ENCODE data around the gene AHNAK.
"Not testable (repeated sequence)": the region's sequence is repeated elsewhere in the genome, so short reads cannot be mapped to it uniquely, and the experiment has no call there.

The AHNAK gene

GRCh38 chr11:62566247-62566646 lies 19.6 kb upstream of the AHNAK start:
- ATAC-seq, result no peak
- TF ChIP-seq CREB5 (CRISPR knock-in tag; IDR thresholded peaks at IDR 0.05; ENCODE audit: low read depth) (no peak), ZC3H10 (CRISPR knock-in tag; IDR thresholded peaks at IDR 0.05) (no peak), TOX (CRISPR knock-in tag; IDR thresholded peaks at IDR 0.05; ENCODE audit: borderline replicate concordance) (no peak), GLIS3 (CRISPR knock-in tag; IDR thresholded peaks at IDR 0.05) (no peak), ZNF565 (CRISPR knock-in tag; conservative IDR thresholded peaks at IDR 0.05; ENCODE audit: low read depth) (no peak), OSR1 (CRISPR knock-in tag; IDR thresholded peaks at IDR 0.05) (no peak), ZFP3 (CRISPR knock-in tag; IDR thresholded peaks at IDR 0.05) (no peak), SNAI2 (CRISPR knock-in tag; IDR thresholded peaks at IDR 0.05) (no peak), CSDC2 (CRISPR knock-in tag; IDR thresholded peaks at IDR 0.05) (no peak), CSRNP3 (CRISPR knock-in tag; IDR thresholded peaks at IDR 0.05) (no peak), POU6F1 (CRISPR knock-in tag; IDR thresholded peaks at IDR 0.05; ENCODE audit: borderline replicate concordance, low read depth) (no peak), ARNTL (CRISPR knock-in tag; IDR thresholded peaks at IDR 0.05; ENCODE audit: borderline replicate concordance, low read depth) (no peak), ZNF8 (CRISPR knock-in tag; IDR thresholded peaks at IDR 0.05) (no peak), ZFP30 (CRISPR knock-in tag; IDR thresholded peaks at IDR 0.05) (no peak), ZNF70 (CRISPR knock-in tag; IDR thresholded peaks at IDR 0.05) (no peak), BACH2 (CRISPR knock-in tag; IDR thresholded peaks at IDR 0.05; ENCODE audit: borderline replicate concordance) (no peak)

GRCh38 chr11:62565100-62565802 lies 18.6 kb upstream of the AHNAK start:
- ATAC-seq, result no peak
- TF ChIP-seq ZNF70 (CRISPR knock-in tag; IDR thresholded peaks at IDR 0.05), result no peak

- not testable (repeated sequence) for ATAC-seq
These were observed 15.1 kb upstream of the AHNAK start for GRCh38 chr11:62561677-62562230.

- TF ChIP-seq PATZ1 (CRISPR knock-in tag; IDR thresholded peaks at IDR 0.05; ENCODE audit: borderline replicate concordance) (peak; percentile 95; the same call in 1 of the 2 replicates), TCF4 (CRISPR knock-in tag; IDR thresholded peaks at IDR 0.05; ENCODE audit: borderline replicate concordance) (no peak; the same call in 1 of the 2 replicates), TOX (CRISPR knock-in tag; IDR thresholded peaks at IDR 0.05; ENCODE audit: borderline replicate concordance) (no peak), ARNTL (CRISPR knock-in tag; IDR thresholded peaks at IDR 0.05; ENCODE audit: borderline replicate concordance, low read depth) (no peak), GLIS3 (CRISPR knock-in tag; IDR thresholded peaks at IDR 0.05) (no peak), RARB (CRISPR knock-in tag; IDR thresholded peaks at IDR 0.05) (no peak), ZC3H10 (CRISPR knock-in tag; IDR thresholded peaks at IDR 0.05) (no peak), ZNF8 (CRISPR knock-in tag; IDR thresholded peaks at IDR 0.05) (no peak), TSHZ2 (CRISPR knock-in tag; IDR thresholded peaks at IDR 0.05) (peak; percentile 17; the same call in 1 of the 2 replicates), OSR1 (CRISPR knock-in tag; IDR thresholded peaks at IDR 0.05) (no peak), ISL1 (CRISPR knock-in tag; IDR thresholded peaks at IDR 0.05) (peak; percentile 79), CREB5 (CRISPR knock-in tag; IDR thresholded peaks at IDR 0.05; ENCODE audit: low read depth) (no peak)
- peak; percentile 73 for ATAC-seq
These were observed 14.0 kb upstream of the AHNAK start for GRCh38 chr11:62560566-62561103.

- ATAC-seq, result not testable (repeated sequence)
These were observed 13.0 kb upstream of the AHNAK start for GRCh38 chr11:62559626-62560025.

All from SK-N-SH treated with all-trans-retinoic acid at 6 μM for 48 hours (cell line).